ENCODE data around the gene ARHGAP45. TPM values are rescaled to one million over a fixed set of nuclear protein-coding genes. Genes with fewer than 3 reads are reported as not detected.

ARHGAP45 gene
- total RNA-seq = 100 to 1,000 TPM; 136 to 150 TPM

DNA sequence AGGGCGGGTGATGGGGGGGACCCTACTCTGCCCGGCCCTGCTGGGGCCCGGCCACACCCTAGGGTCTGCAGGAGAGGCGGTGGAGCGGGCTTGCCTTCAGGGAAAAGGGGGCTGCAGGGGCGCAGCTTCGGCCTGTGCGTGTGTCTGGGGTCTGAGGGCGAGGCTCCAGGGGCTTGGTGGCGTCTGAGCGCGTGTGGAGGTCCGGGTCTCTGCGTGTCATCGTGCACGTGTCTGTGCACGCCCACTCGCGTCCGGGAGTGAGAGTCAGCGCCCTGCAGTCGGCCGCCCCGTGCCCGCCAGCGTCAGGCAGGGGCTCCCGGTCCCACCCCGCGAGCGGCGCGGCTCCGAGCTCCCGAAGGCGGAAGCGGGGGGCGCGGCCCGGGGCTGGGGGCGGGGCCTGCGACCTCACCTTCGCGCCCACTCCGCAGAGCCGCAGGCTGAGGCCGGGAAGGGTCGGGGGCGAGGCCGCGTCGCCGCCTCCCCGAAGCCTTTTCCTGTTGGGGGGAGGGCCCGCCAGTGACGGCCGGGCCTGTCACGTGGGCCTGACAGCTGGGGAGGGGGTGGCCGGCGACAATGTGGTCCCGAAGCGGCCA lies at the start of gene ARHGAP45:
ARHGAP45 (plus strand) TSS at position 420 of the 593 bp plus-strand sequence. CDS start 239 bp downstream, outside the sequence.
- Mint-ChIP-seq H3K4me1 (ENCODE audit: low read depth) (peaks cover 36% of the 10 kb centered on the region), H3K27me3 (no peaks in the 10 kb centered on the region), H3K4me3 (peak within 1 kb of the TSS; percentile 84), H3K9me3 (peaks cover 1% of the 10 kb centered on the region), H3K36me3 (ENCODE audit: low read depth) (peaks cover 26% of the 10 kb centered on the region), H3K27ac (peak within 1 kb of the TSS; percentile 87)
- TF ChIP-seq, protein P1, sequence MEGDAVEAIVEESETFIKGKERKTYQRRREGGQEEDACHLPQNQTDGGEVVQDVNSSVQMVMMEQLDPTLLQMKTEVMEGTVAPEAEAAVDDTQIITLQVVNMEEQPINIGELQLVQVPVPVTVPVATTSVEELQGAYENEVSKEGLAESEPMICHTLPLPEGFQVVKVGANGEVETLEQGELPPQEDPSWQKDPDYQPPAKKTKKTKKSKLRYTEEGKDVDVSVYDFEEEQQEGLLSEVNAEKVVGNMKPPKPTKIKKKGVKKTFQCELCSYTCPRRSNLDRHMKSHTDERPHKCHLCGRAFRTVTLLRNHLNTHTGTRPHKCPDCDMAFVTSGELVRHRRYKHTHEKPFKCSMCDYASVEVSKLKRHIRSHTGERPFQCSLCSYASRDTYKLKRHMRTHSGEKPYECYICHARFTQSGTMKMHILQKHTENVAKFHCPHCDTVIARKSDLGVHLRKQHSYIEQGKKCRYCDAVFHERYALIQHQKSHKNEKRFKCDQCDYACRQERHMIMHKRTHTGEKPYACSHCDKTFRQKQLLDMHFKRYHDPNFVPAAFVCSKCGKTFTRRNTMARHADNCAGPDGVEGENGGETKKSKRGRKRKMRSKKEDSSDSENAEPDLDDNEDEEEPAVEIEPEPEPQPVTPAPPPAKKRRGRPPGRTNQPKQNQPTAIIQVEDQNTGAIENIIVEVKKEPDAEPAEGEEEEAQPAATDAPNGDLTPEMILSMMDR (IDR thresholded peaks at IDR 0.05) = no peak
- DNase-seq = peak; percentile 90
- POLR2A ChIA-PET = interaction anchor here (0.7 to 4.7 kb wide), 22 partner anchors 8 to 203 kb away, joined by 3 to 29 read pairs (median 6); partner anchors contain the start of genes ABCA7, CIRBP, CNN2 and GPX4
- peak; percentile 66 for ATAC-seq
- intact Hi-C loops (cut with micrococcal nuclease) = no loop called here
- CTCF ChIA-PET = interaction anchor here (0.7 to 4.4 kb wide), 11 partner anchors 10 to 226 kb away, joined by 3 to 22 read pairs (median 7); partner anchors contain the start of genes ABCA7 and CNN2

- DNase-seq = no peak
- peaks cover 36% of the 10 kb centered on the region for H3K4me1 Mint-ChIP-seq (ENCODE audit: low read depth)
Observed at GRCh38 chr19:1017906-1018305, 49.1 kb upstream of the ARHGAP45 start.

GRCh38 chr19:1018393-1018792 lies 48.6 kb upstream of the ARHGAP45 start:
- no peak for ATAC-seq
- Mint-ChIP-seq H3K27me3 (no peaks in the 10 kb centered on the region), H3K27ac (no peak overlapping the region), H3K36me3 (ENCODE audit: low read depth) (peaks cover 16% of the 10 kb centered on the region), H3K4me3 (peak overlapping the region; percentile 96), H3K4me1 (ENCODE audit: low read depth) (peaks cover 36% of the 10 kb centered on the region), H3K9me3 (no peaks in the 10 kb centered on the region)
- no peak for DNase-seq
- TF ChIP-seq, protein P1 (IDR thresholded peaks at IDR 0.05) = no peak
- POLR2A ChIA-PET = interaction anchor here (1.0 to 2.7 kb wide), 4 partner anchors 14 to 69 kb away, joined by 3 to 10 read pairs (median 4); partner anchors contain the start of gene WDR18
- intact Hi-C loops (cut with micrococcal nuclease) = no loop called here
- CTCF ChIA-PET = interaction anchor here (1.4 kb wide), 1 partner anchor 34 kb away, joined by 4 read pairs; the partner anchor contains the start of gene WDR18

More at GRCh38 chr19:1017906-1018305, 49.1 kb upstream of the ARHGAP45 start:
- no peaks in the 10 kb centered on the region for H3K9me3 Mint-ChIP-seq
- peak overlapping the region; percentile 62 for H3K27ac Mint-ChIP-seq
- intact Hi-C loops (cut with micrococcal nuclease) = no loop called here
- ATAC-seq = no peak
- TF ChIP-seq, protein P1 (IDR thresholded peaks at IDR 0.05) = no peak
- ChIA-PET POLR2A (interaction anchor here (2.7 kb wide), 1 partner anchor 34 kb away, joined by 10 read pairs; the partner anchor contains the start of gene WDR18), CTCF (no interaction called here)
- H3K36me3 Mint-ChIP-seq (ENCODE audit: low read depth) = peaks cover 16% of the 10 kb centered on the region
- peak overlapping the region; percentile 24 for H3K4me3 Mint-ChIP-seq
- no peaks in the 10 kb centered on the region for H3K27me3 Mint-ChIP-seq

- H3K4me3 Mint-ChIP-seq = peak overlapping the region; percentile 96
- H3K36me3 Mint-ChIP-seq (ENCODE audit: low read depth) = peaks cover 16% of the 10 kb centered on the region
- no peaks in the 10 kb centered on the region for H3K27me3 Mint-ChIP-seq
- DNase-seq = no peak
- ChIA-PET CTCF (interaction anchor here (0.6 to 1.4 kb wide), 3 partner anchors 9 to 225 kb away, joined by 3 to 4 read pairs (median 4); partner anchors contain the start of gene WDR18), POLR2A (interaction anchor here (0.7 to 3.1 kb wide), 8 partner anchors 10 to 220 kb away, joined by 3 to 17 read pairs (median 3); partner anchors contain the start of gene WDR18)
- peaks cover 36% of the 10 kb centered on the region for H3K4me1 Mint-ChIP-seq (ENCODE audit: low read depth)
- ATAC-seq = no peak
- no peaks in the 10 kb centered on the region for H3K9me3 Mint-ChIP-seq
- TF ChIP-seq, protein P1 (IDR thresholded peaks at IDR 0.05) = no peak
- H3K27ac Mint-ChIP-seq = peak overlapping the region; percentile 55
- intact Hi-C loops (cut with micrococcal nuclease) = no loop called here
Observed at GRCh38 chr19:1018932-1019615, 47.9 kb upstream of the ARHGAP45 start.

Data from activated CD8-positive, alpha-beta T cell treated with anti-CD3 and anti-CD28 coated beads for 36 hours (primary cell).